ENCODE results near the gene MPL.

MPL gene

GRCh38 chr1:43373066-43373940, 35.7 kb downstream of the MPL start:
- FAIRE-seq (no peak), DNase-seq (ENCODE audit: insufficient read length) (no peak)
- TF ChIP-seq TAF1 (IDR thresholded peaks at IDR 0.05; ENCODE audit: borderline replicate concordance, low read depth, low read length) (no peak), POLR2A (IDR thresholded peaks at IDR 0.05; ENCODE audit: low read depth, low read length) (no peak), POLR2AphosphoS5 (IDR thresholded peaks at IDR 0.05; ENCODE audit: low read depth, low read length) (no peak)

- TF ChIP-seq TAF1 (IDR thresholded peaks at IDR 0.05; ENCODE audit: borderline replicate concordance, low read depth, low read length) (no peak), POLR2AphosphoS5 (IDR thresholded peaks at IDR 0.05; ENCODE audit: low read depth, low read length) (no peak), POLR2A (IDR thresholded peaks at IDR 0.05; ENCODE audit: low read depth, low read length) (no peak)
- DNase-seq (ENCODE audit: insufficient read length) (no peak), FAIRE-seq (no peak)
Measured at GRCh38 chr1:43376723-43377235, 39.2 kb downstream of the MPL start.

GRCh38 chr1:43377831-43378230, 40.2 kb downstream of the MPL start:
- DNase-seq (ENCODE audit: insufficient read length) (no peak), FAIRE-seq (no peak)
- TF ChIP-seq POLR2A (IDR thresholded peaks at IDR 0.05; ENCODE audit: low read depth, low read length) (no peak), POLR2AphosphoS5 (IDR thresholded peaks at IDR 0.05; ENCODE audit: low read depth, low read length) (no peak), TAF1 (IDR thresholded peaks at IDR 0.05; ENCODE audit: borderline replicate concordance, low read depth, low read length) (no peak)

- DNase-seq (ENCODE audit: insufficient read length) (no peak), FAIRE-seq (no peak)
- no peak for TF ChIP-seq TAF1 (IDR thresholded peaks at IDR 0.05; ENCODE audit: borderline replicate concordance, low read depth, low read length)
- TF ChIP-seq POLR2AphosphoS5 (IDR thresholded peaks at IDR 0.05; ENCODE audit: low read depth, low read length): no peak
- no peak for TF ChIP-seq POLR2A (IDR thresholded peaks at IDR 0.05; ENCODE audit: low read depth, low read length)
Measured at GRCh38 chr1:43379476-43379875, 41.9 kb downstream of the MPL start.

- TF ChIP-seq POLR2A (IDR thresholded peaks at IDR 0.05; ENCODE audit: low read depth, low read length) (no peak), POLR2AphosphoS5 (IDR thresholded peaks at IDR 0.05; ENCODE audit: low read depth, low read length) (peak; percentile 26; the same call in 1 of the 2 replicates), TAF1 (IDR thresholded peaks at IDR 0.05; ENCODE audit: borderline replicate concordance, low read depth, low read length) (no peak)
- DNase-seq (ENCODE audit: insufficient read length): no peak
- no peak for FAIRE-seq
Measured at GRCh38 chr1:43381612-43382011, 44.0 kb downstream of the MPL start.

- TF ChIP-seq POLR2A (IDR thresholded peaks at IDR 0.05; ENCODE audit: low read depth, low read length) (no peak), TAF1 (IDR thresholded peaks at IDR 0.05; ENCODE audit: borderline replicate concordance, low read depth, low read length) (no peak), POLR2AphosphoS5 (IDR thresholded peaks at IDR 0.05; ENCODE audit: low read depth, low read length) (no peak)
- DNase-seq (ENCODE audit: insufficient read length) (no peak), FAIRE-seq (no peak)
Measured at GRCh38 chr1:43382027-43382779, 44.6 kb downstream of the MPL start.

GRCh38 chr1:43383449-43383848, 45.8 kb downstream of the MPL start:
- no peak for FAIRE-seq
- DNase-seq (ENCODE audit: insufficient read length): no peak
- TF ChIP-seq POLR2A (IDR thresholded peaks at IDR 0.05; ENCODE audit: low read depth, low read length) (no peak), TAF1 (IDR thresholded peaks at IDR 0.05; ENCODE audit: borderline replicate concordance, low read depth, low read length) (no peak), POLR2AphosphoS5 (IDR thresholded peaks at IDR 0.05; ENCODE audit: low read depth, low read length) (no peak)

- FAIRE-seq: no peak
- no peak for DNase-seq (ENCODE audit: insufficient read length)
- TF ChIP-seq POLR2AphosphoS5 (IDR thresholded peaks at IDR 0.05; ENCODE audit: low read depth, low read length): no peak
- no peak for TF ChIP-seq POLR2A (IDR thresholded peaks at IDR 0.05; ENCODE audit: low read depth, low read length)
- TF ChIP-seq TAF1 (IDR thresholded peaks at IDR 0.05; ENCODE audit: borderline replicate concordance, low read depth, low read length): no peak
Measured at GRCh38 chr1:43386676-43387075, 49.1 kb downstream of the MPL start.

GRCh38 chr1:43387976-43388599, 50.5 kb downstream of the MPL start:
- no peak for DNase-seq (ENCODE audit: insufficient read length)
- peak; percentile 56 for FAIRE-seq
- TF ChIP-seq TAF1 (IDR thresholded peaks at IDR 0.05; ENCODE audit: borderline replicate concordance, low read depth, low read length) (no peak), POLR2A (IDR thresholded peaks at IDR 0.05; ENCODE audit: low read depth, low read length) (no peak), POLR2AphosphoS5 (IDR thresholded peaks at IDR 0.05; ENCODE audit: low read depth, low read length) (no peak)

GRCh38 chr1:43388613-43389012, 51.0 kb downstream of the MPL start:
- FAIRE-seq (no peak), DNase-seq (ENCODE audit: insufficient read length) (no peak)
- TF ChIP-seq POLR2A (IDR thresholded peaks at IDR 0.05; ENCODE audit: low read depth, low read length) (no peak), POLR2AphosphoS5 (IDR thresholded peaks at IDR 0.05; ENCODE audit: low read depth, low read length) (no peak), TAF1 (IDR thresholded peaks at IDR 0.05; ENCODE audit: borderline replicate concordance, low read depth, low read length) (no peak)
